NCI-H2107 treated with DMSO at 0.1 percent for 48 hours (cell line): ENCODE data around the gene PDZD2.
A peak's percentile ranks its signal among the peaks of the same experiment; 100 is the strongest.
"Not testable (repeated sequence)": the region's sequence is repeated elsewhere in the genome, so short reads cannot be mapped to it uniquely, and the experiment has no call there.

Experiments used
- DNase-seq: peaks from one replicate; lab custom pipeline; 2025; ENCODE audit not compliant: unreplicated experiment; lab: John Stamatoyannopoulos, UW

The PDZD2 gene

GRCh38 chr5:32066448-32066847 is 427.5 kb downstream of the PDZD2 start:
- DNase-seq, result no peak

GRCh38 chr5:32067774-32068470 is 429.0 kb downstream of the PDZD2 start:
- DNase-seq, result no peak

- no peak for DNase-seq
Observed at GRCh38 chr5:32068561-32068960, 429.6 kb downstream of the PDZD2 start.

- DNase-seq, result no peak
Observed at GRCh38 chr5:32069396-32069795, 430.5 kb downstream of the PDZD2 start.

GRCh38 chr5:32071351-32071944 is 432.5 kb downstream of the PDZD2 start:
- DNase-seq, result no peak

GRCh38 chr5:32072054-32072453 is 433.1 kb downstream of the PDZD2 start:
- no peak for DNase-seq

- no peak for DNase-seq
Observed at GRCh38 chr5:32074401-32074800, 435.5 kb downstream of the PDZD2 start.

GRCh38 chr5:32076699-32077695 is 438.1 kb downstream of the PDZD2 start:
- DNase-seq, result peak; percentile 59

GRCh38 chr5:32078855-32079254 is 439.9 kb downstream of the PDZD2 start:
- not testable (repeated sequence) for DNase-seq

- DNase-seq, result not testable (repeated sequence)
Observed at GRCh38 chr5:32080565-32080964, 441.6 kb downstream of the PDZD2 start.

- no peak for DNase-seq
Observed at GRCh38 chr5:32082701-32083100, 443.8 kb downstream of the PDZD2 start.

GRCh38 chr5:32083981-32084430 is 445.1 kb downstream of the PDZD2 start:
- no peak for DNase-seq

GRCh38 chr5:32087086-32088082 is 448.5 kb downstream of the PDZD2 start:
- no peak for DNase-seq

- no peak for DNase-seq
Observed at GRCh38 chr5:32088214-32088613, 449.3 kb downstream of the PDZD2 start.

GRCh38 chr5:32089146-32090000 is 450.4 kb downstream of the PDZD2 start:
- DNase-seq, result no peak

- no peak for DNase-seq
Observed at GRCh38 chr5:32090026-32090754, 451.3 kb downstream of the PDZD2 start.

GRCh38 chr5:32090755-32091128 is 451.8 kb downstream of the PDZD2 start:
- DNase-seq, result no peak

- DNase-seq, result peak; percentile 81
Observed at GRCh38 chr5:32092938-32093812, 454.2 kb downstream of the PDZD2 start.
